ENCODE measurements around the gene ZNF236.

DNA sequence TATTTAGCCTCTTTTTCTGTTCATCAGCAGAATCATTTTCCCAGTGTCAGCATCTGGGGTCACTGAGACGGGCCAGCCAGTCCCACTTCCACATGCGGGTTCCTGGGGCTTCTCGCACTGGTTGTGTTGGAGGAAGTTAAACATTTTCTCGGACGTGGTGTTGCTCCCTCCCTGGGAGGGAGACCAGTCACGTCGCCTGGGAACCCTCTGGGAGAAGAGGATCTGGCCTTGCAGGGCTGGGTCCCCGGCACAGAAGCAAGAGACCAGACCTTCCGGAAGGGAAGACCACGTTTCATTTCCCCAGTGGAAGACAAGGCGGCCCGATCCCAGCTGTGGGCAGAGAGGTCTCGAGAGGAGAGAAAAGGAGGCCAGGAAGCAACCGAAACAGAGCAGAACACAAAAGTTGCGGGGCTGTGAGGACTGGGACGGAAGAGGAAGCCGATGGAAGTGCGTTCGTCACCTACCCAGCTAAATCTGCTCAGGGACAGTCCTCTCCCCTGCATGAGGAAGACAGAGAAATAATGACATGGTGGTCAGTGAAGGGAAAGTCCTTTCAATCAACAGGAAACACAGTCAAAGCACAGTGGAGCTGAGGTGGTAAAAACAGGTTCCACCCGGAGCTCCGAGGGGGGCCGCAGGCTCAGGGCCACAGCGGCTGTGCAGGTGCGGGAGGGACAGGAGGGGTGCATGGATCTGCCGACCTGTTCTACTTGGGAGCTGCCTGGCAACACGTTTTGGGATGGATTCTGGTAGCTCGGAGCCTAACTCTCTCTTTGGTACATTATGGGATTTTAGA is 165.9 kb downstream of the ZNF236 start:
- TF ChIP-seq, protein P1, sequence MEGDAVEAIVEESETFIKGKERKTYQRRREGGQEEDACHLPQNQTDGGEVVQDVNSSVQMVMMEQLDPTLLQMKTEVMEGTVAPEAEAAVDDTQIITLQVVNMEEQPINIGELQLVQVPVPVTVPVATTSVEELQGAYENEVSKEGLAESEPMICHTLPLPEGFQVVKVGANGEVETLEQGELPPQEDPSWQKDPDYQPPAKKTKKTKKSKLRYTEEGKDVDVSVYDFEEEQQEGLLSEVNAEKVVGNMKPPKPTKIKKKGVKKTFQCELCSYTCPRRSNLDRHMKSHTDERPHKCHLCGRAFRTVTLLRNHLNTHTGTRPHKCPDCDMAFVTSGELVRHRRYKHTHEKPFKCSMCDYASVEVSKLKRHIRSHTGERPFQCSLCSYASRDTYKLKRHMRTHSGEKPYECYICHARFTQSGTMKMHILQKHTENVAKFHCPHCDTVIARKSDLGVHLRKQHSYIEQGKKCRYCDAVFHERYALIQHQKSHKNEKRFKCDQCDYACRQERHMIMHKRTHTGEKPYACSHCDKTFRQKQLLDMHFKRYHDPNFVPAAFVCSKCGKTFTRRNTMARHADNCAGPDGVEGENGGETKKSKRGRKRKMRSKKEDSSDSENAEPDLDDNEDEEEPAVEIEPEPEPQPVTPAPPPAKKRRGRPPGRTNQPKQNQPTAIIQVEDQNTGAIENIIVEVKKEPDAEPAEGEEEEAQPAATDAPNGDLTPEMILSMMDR (IDR thresholded peaks at IDR 0.05; ENCODE audit: low read length): no peak
- TF ChIP-seq EZH2 (IDR thresholded peaks at IDR 0.05; ENCODE audit: borderline replicate concordance, low read length): no peak
